Measurements from ENCODE around the gene TMEM190. TPM values are rescaled to one million over a fixed set of nuclear protein-coding genes. Genes with fewer than 3 reads are reported as not detected.

TMEM190 gene
- total RNA-seq, 1 experiment from 2014 or later, result 0.74 TPM

DNA sequence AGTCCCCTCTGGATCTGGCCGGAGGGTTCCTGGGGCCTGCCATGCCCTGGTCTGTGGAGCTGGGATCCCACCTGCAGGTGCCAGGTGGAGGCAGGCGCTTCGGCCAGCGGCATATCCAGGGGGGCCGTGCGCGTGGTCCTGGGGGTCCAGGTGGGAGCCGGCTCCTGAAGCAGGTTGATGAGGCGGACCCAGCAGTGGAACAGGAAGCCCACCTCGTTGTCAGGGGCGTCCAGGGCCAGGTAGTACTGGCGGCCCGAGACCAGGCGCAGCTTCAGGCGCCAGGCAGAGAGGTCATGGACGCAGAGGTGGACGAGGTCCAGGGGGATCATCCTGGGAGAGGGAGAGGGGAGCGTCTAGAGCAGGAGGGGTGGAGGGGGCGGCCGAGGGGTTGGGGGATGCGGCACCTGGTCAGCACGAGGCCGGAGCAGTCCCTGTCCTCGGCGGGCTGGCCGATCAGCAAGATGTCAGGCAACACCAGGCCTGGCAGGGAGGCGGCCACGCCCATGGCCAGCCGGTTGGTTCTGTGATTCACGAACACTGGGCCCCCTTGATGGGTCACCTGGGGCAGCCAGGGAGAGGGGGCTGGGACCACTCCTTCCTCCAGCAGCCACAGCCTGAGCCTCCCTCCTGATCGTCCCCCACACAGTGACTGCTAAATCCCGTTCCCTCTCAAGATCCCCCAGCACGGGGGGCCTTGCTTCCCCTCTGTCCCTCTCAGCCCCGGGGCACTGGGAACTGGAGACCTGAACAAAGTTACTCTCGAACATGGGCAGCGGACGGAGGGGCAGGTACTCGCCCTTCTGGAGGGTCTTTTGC is 14.2 kb upstream of the TMEM190 start:
- TF ChIP-seq SIN3A (IDR thresholded peaks at IDR 0.05; ENCODE audit: borderline replicate concordance, insufficient read depth, low read depth, low read length) (no peak), POLR2AphosphoS5 (IDR thresholded peaks at IDR 0.05; ENCODE audit: low read depth, low read length) (no peak), TCF7L2 (IDR thresholded peaks at IDR 0.05; ENCODE audit: low read depth, low read length) (no peak)
- TF ChIP-seq, protein P1, sequence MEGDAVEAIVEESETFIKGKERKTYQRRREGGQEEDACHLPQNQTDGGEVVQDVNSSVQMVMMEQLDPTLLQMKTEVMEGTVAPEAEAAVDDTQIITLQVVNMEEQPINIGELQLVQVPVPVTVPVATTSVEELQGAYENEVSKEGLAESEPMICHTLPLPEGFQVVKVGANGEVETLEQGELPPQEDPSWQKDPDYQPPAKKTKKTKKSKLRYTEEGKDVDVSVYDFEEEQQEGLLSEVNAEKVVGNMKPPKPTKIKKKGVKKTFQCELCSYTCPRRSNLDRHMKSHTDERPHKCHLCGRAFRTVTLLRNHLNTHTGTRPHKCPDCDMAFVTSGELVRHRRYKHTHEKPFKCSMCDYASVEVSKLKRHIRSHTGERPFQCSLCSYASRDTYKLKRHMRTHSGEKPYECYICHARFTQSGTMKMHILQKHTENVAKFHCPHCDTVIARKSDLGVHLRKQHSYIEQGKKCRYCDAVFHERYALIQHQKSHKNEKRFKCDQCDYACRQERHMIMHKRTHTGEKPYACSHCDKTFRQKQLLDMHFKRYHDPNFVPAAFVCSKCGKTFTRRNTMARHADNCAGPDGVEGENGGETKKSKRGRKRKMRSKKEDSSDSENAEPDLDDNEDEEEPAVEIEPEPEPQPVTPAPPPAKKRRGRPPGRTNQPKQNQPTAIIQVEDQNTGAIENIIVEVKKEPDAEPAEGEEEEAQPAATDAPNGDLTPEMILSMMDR (IDR thresholded peaks at IDR 0.05), result no peak
- TF ChIP-seq, protein P2, sequence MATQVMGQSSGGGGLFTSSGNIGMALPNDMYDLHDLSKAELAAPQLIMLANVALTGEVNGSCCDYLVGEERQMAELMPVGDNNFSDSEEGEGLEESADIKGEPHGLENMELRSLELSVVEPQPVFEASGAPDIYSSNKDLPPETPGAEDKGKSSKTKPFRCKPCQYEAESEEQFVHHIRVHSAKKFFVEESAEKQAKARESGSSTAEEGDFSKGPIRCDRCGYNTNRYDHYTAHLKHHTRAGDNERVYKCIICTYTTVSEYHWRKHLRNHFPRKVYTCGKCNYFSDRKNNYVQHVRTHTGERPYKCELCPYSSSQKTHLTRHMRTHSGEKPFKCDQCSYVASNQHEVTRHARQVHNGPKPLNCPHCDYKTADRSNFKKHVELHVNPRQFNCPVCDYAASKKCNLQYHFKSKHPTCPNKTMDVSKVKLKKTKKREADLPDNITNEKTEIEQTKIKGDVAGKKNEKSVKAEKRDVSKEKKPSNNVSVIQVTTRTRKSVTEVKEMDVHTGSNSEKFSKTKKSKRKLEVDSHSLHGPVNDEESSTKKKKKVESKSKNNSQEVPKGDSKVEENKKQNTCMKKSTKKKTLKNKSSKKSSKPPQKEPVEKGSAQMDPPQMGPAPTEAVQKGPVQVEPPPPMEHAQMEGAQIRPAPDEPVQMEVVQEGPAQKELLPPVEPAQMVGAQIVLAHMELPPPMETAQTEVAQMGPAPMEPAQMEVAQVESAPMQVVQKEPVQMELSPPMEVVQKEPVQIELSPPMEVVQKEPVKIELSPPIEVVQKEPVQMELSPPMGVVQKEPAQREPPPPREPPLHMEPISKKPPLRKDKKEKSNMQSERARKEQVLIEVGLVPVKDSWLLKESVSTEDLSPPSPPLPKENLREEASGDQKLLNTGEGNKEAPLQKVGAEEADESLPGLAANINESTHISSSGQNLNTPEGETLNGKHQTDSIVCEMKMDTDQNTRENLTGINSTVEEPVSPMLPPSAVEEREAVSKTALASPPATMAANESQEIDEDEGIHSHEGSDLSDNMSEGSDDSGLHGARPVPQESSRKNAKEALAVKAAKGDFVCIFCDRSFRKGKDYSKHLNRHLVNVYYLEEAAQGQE (IDR thresholded peaks at IDR 0.05; ENCODE audit: insufficient read depth in 1 of 2, low read depth in 2 of 2, low read length in 1 of 2), result no peak
- POLR2A ChIA-PET, result no interaction called here
- CTCF ChIA-PET, result no interaction called here
- Histone ChIP-seq H3K36me3 (ENCODE audit: control insufficient read depth, insufficient read depth, low read length) (no peaks in the 10 kb centered on the region), H3K4me1 (ENCODE audit: control insufficient read depth, insufficient read depth, low read length) (peaks cover 5% of the 10 kb centered on the region; the same call in 1 of the 2 replicates), H3K27me3 (ENCODE audit: control insufficient read depth, insufficient read depth, low read length) (no peaks in the 10 kb centered on the region), H3K4me3 (ENCODE audit: low read depth in 2 of 2, low read length in 2 of 2) (no peak overlapping the region), H3K9me3 (ENCODE audit: control insufficient read depth, insufficient read depth, low read depth, low read length) (no peaks in the 10 kb centered on the region), H3K27ac (ENCODE audit: low read length) (no peak overlapping the region)
- DNase-seq (ENCODE audit: low read depth, low spot score) (no peak), ATAC-seq (no peak)
- no TSS peak for BruUV-seq (replicated peaks)
- in situ Hi-C loops (cut with HindIII; ENCODE audit: low pct_unique_long_range_greater_than_20kb, low sequenced_read_pairs) (no loop called here), intact Hi-C loops (cut with micrococcal nuclease; ENCODE audit: unreplicated experiment) (no loop called here)

DNA sequence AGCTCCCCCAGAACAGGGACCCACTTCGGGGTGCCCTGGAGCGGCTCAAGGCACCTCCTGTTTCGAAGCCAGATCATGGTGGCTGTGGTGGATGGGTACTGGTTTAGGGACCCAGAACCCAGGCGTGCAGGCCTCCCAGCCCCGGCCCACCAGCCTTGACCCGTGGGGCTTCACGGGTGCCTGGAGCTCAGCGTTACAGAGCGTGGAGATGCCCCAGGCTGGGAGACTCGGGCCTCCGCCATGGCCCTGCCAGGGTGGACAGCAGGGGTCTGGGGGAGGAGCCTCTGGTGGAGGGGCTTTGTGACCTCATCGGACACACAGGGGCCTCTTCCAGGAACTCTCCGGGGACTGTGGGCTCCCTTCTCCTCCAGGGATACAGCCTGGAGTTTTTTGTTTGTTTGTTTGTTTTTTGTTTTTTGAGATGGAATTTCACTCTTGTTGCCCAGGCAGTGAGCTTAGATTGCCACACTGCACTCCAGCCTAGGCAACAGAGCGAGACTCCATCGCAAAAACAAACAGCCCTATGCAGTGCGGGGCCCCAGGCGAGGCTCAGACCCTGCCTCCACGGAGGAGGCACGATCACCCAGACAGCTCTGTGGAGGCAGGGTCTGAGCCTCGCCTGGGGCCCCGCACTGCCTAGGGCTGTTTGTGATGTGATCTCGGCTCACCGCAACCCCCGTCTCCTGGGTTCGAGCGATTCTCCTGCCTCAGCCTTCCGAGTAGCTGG is 13.5 kb upstream of the TMEM190 start, which contains the start of gene GARIN5B:
GARIN5B (minus strand) TSS at position 271 of the 727 bp plus-strand sequence; CDS start at position 77, 194 bp downstream.
- Histone ChIP-seq H3K9me3 (ENCODE audit: control insufficient read depth, insufficient read depth, low read depth, low read length) (no peaks in the 10 kb centered on the region), H3K4me1 (ENCODE audit: control insufficient read depth, insufficient read depth, low read length) (peaks cover 5% of the 10 kb centered on the region; the same call in 1 of the 2 replicates), H3K27ac (ENCODE audit: low read length) (no peak within 1 kb of the TSS; the same call in 1 of the 2 replicates), H3K4me3 (ENCODE audit: low read depth in 2 of 2, low read length in 2 of 2) (no peak within 1 kb of the TSS), H3K27me3 (ENCODE audit: control insufficient read depth, insufficient read depth, low read length) (no peaks in the 10 kb centered on the region), H3K36me3 (ENCODE audit: control insufficient read depth, insufficient read depth, low read length) (no peaks in the 10 kb centered on the region)
- intact Hi-C loops (cut with micrococcal nuclease; ENCODE audit: unreplicated experiment) (no loop called here), in situ Hi-C loops (cut with HindIII; ENCODE audit: low pct_unique_long_range_greater_than_20kb, low sequenced_read_pairs) (no loop called here)
- ChIA-PET POLR2A (no interaction called here), CTCF (no interaction called here)
- DNase-seq (ENCODE audit: low read depth, low spot score), result no peak
- ATAC-seq, result peak; percentile 35; the same call in 1 of the 2 replicates
- BruUV-seq (replicated peaks), result no TSS peak
- TF ChIP-seq POLR2AphosphoS5 (IDR thresholded peaks at IDR 0.05; ENCODE audit: low read depth, low read length) (no peak), SIN3A (IDR thresholded peaks at IDR 0.05; ENCODE audit: borderline replicate concordance, insufficient read depth, low read depth, low read length) (no peak), TCF7L2 (IDR thresholded peaks at IDR 0.05; ENCODE audit: low read depth, low read length) (no peak)
- TF ChIP-seq, protein P1 (IDR thresholded peaks at IDR 0.05), result no peak
- TF ChIP-seq, protein P2 (IDR thresholded peaks at IDR 0.05; ENCODE audit: insufficient read depth in 1 of 2, low read depth in 2 of 2, low read length in 1 of 2), result no peak
